HepG2 (cell line): ENCODE measurements around the gene NDEL1. TPM values are rescaled to one million over a fixed set of nuclear protein-coding genes. Genes with fewer than 3 reads are reported as not detected.
A peak's percentile ranks its signal among the peaks of the same experiment; 100 is the strongest.

ENCODE experiments used
- ARID2 ChIP-seq: sonication (generic); formaldehyde crosslinking; IDR thresholded peaks from 2 replicates; pipeline ENCODE4 v1.8.1; 2022; ENCODE audit warnings: mild to moderate bottlenecking, missing genetic modification reagents, borderline replicate concordance
- ATF7-NPFF ChIP-seq: sonication (generic); formaldehyde crosslinking; IDR thresholded peaks from 2 replicates; pipeline ENCODE4 v1.8.1; 2023; ENCODE audit warnings: mild to moderate bottlenecking, low read depth, missing genetic modification reagents, moderate library complexity
- CCDC6 ChIP-seq: sonication (generic); formaldehyde crosslinking; IDR thresholded peaks from 2 replicates; pipeline ENCODE4 v1.8.1; 2022; ENCODE audit warnings: mild to moderate bottlenecking, missing genetic modification reagents, moderate library complexity
- JUNB ChIP-seq: sonication (generic); formaldehyde crosslinking; IDR thresholded peaks from 2 replicates; pipeline ENCODE4 v1.8.0; 2022; ENCODE audit warnings: missing genetic modification reagents, mild to moderate bottlenecking, borderline replicate concordance
- KDM2A ChIP-seq: sonication (generic); formaldehyde crosslinking; IDR thresholded peaks from 2 replicates; pipeline ENCODE4 v1.4.0; 2020; ENCODE audit warnings: low read depth, missing genetic modification reagents, borderline replicate concordance
- LCORL ChIP-seq, 2 experiments: fragments of 450-650 bp in 1 of 2; sonication (generic) in 1 of 2; formaldehyde crosslinking in 1 of 2; IDR thresholded peaks; 2 replicates each; pipeline versions ENCODE4 v1.5.0 to v1.6.1; 2017 to 2020; ENCODE audit warnings: antibody characterized with exemption in 1 of 2, missing genetic modification reagents in 1 of 2
- SIX4 ChIP-seq: sonication (generic); formaldehyde crosslinking; IDR thresholded peaks from 2 replicates; pipeline ENCODE4 v1.4.0; 2020; ENCODE audit warnings: missing genetic modification reagents
- TSC22D2 ChIP-seq: sonication (generic); formaldehyde crosslinking; IDR thresholded peaks from 2 replicates; pipeline ENCODE4 v1.5.1; 2020; ENCODE audit warnings: missing genetic modification reagents, mild to moderate bottlenecking, borderline replicate concordance
- ZBTB4 ChIP-seq: sonication (generic); formaldehyde crosslinking; IDR thresholded peaks from 2 replicates; pipeline ENCODE4 v1.4.0; 2020; ENCODE audit warnings: missing genetic modification reagents, mild to moderate bottlenecking, borderline replicate concordance
- ZNF280D ChIP-seq: sonication (generic); formaldehyde crosslinking; IDR thresholded peaks from 2 replicates; pipeline ENCODE4 v1.5.1; 2020; ENCODE audit warnings: mild to moderate bottlenecking, missing genetic modification reagents
- ZNF343 ChIP-seq: sonication (generic); formaldehyde crosslinking; IDR thresholded peaks from 2 replicates; pipeline ENCODE4 v1.4.0; 2020; ENCODE audit warnings: mild to moderate bottlenecking, missing genetic modification reagents
- ZNF547 ChIP-seq: sonication (generic); formaldehyde crosslinking; IDR thresholded peaks from 2 replicates; pipeline ENCODE4 v1.5.1; 2020; ENCODE audit warnings: mild to moderate bottlenecking, missing genetic modification reagents
- ZNF558 ChIP-seq: sonication (generic); formaldehyde crosslinking; IDR thresholded peaks from 2 replicates; pipeline ENCODE4 v1.9.0; 2022; ENCODE audit warnings: mild to moderate bottlenecking, missing genetic modification reagents, borderline replicate concordance
- ZNF629 ChIP-seq: sonication (generic); formaldehyde crosslinking; conservative IDR thresholded peaks from 2 replicates; pipeline ENCODE4 v1.5.0; 2020; ENCODE audit warnings: missing genetic modification reagents
- polyA plus RNA-seq, 8 experiments: library from polyadenylated mRNA; depleted of rRNA in 3 of 8; stranded (reverse) in 7 of 8; unstranded in 1 of 8; fragments of >200 nt; fragmentation: Illumina TruSeq in 4 of 8; extraction: Trizol in 4 of 8; gene quantifications; 2 replicates each; pipeline versions ENCODE4 v1.2.1 to v1.2.3, GENCODE V29; 2011 to 2016; ENCODE audit warnings: low read depth in 4 of 8, missing spikeins in 1 of 8, mixed read lengths in 1 of 8; ENCODE audit not compliant: insufficient read depth in 1 of 8
- total RNA-seq, 5 experiments: library from RNA; depleted of rRNA; stranded (reverse); fragments of >200 nt; fragmentation: Illumina TruSeq; extraction: Trizol; gene quantifications; 2 replicates each; pipeline ENCODE4 v1.2.3, GENCODE V29; 2016; ENCODE audit warnings: low read depth in 1 of 5
- TF ChIP-seq, protein P1 (sequence below): sonication (generic); formaldehyde crosslinking; IDR thresholded peaks from 2 replicates; pipeline ENCODE4 v1.4.0; 2020; ENCODE audit warnings: mild to moderate bottlenecking, missing genetic modification reagents
- TF ChIP-seq, protein P2 (sequence below): sonication (generic); formaldehyde crosslinking; IDR thresholded peaks from 2 replicates; pipeline ENCODE4 v1.5.1; 2020; ENCODE audit warnings: missing genetic modification reagents, mild to moderate bottlenecking, borderline replicate concordance

Gene NDEL1
- total and polyA plus RNA-seq, 2 of the 13 experiments (the other 11 are each of a cell fraction or from before 2014, with no cell fraction given) = 59.8 to 153 TPM

DNA sequence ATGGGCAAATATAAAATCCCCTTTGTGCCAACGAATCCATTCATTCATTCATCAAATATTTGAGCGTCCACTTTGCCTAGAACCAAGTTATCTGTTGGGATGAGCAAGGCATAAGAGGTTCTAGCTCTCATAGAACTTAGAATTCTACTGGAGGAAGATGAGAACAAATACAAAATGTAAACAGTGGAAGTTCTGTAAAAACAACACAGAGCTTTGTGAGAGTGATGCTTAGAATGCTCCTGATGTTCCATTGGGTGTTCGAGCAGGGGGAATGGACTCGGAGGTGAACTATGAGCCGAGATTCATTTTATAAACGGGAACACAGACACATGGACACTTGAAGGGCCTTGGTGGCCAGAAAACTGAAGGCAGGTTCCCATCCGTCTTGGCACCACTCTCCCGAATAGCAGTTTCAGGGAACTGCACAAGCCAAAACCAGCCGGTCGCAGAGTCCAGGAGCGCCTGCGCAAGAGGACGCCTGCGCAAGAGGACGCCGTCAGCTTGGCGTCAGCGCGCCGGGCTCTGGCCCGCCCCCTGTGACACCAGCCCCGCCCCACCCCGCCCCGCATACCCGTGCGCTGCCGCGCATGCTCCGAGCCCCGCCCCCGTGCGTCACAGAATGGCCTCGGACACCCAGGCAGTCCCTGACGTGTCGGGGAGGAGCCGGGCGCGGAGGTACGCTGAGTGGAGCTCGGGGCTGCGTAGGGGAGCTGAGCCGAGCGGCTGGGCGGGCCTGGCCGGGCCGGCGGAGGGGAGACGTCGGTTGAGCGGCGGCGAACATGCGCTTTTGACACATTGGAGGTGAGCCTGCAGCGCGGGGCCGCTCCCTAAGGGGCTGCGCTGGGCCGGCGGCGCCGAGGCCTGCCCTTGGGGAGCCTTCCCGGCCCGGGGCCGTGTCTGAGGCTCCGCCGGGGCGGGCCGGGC lies at the start of gene NDEL1 (continued):
- TF ChIP-seq LCORL (IDR thresholded peaks at IDR 0.05) (no peak), LCORL (CRISPR knock-in tag; IDR thresholded peaks at IDR 0.05) (peak; percentile 63; the same call in 1 of the 2 replicates), JUNB (CRISPR knock-in tag) (no peak), ARID2 (peak; percentile 26; the same call in 1 of the 2 replicates), CCDC6 (peak; percentile 73; the same call in 1 of the 2 replicates), KDM2A (CRISPR knock-in tag) (peak; percentile 67), ZNF343 (CRISPR knock-in tag) (no peak), ATF7-NPFF (0 out of 2 replicates have a peak, but pooled peaks have one; percentile 66), ZBTB4 (CRISPR knock-in tag) (0 out of 2 replicates have a peak, but pooled peaks have one; percentile 40), ZNF558 (CRISPR knock-in tag) (peak; percentile 37; the same call in 1 of the 2 replicates), SIX4 (CRISPR knock-in tag) (no peak), TSC22D2 (0 out of 2 replicates have a peak, but pooled peaks have one; percentile 6), ZNF547 (CRISPR knock-in tag) (peak; percentile 82), ZNF629 (peak; percentile 33; the same call in 1 of the 2 replicates), ZNF280D (CRISPR knock-in tag) (no peak)
- TF ChIP-seq, protein P1, sequence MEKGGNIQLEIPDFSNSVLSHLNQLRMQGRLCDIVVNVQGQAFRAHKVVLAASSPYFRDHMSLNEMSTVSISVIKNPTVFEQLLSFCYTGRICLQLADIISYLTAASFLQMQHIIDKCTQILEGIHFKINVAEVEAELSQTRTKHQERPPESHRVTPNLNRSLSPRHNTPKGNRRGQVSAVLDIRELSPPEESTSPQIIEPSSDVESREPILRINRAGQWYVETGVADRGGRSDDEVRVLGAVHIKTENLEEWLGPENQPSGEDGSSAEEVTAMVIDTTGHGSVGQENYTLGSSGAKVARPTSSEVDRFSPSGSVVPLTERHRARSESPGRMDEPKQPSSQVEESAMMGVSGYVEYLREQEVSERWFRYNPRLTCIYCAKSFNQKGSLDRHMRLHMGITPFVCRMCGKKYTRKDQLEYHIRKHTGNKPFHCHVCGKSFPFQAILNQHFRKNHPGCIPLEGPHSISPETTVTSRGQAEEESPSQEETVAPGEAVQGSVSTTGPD (CRISPR knock-in tag) = no peak
- TF ChIP-seq, protein P2, sequence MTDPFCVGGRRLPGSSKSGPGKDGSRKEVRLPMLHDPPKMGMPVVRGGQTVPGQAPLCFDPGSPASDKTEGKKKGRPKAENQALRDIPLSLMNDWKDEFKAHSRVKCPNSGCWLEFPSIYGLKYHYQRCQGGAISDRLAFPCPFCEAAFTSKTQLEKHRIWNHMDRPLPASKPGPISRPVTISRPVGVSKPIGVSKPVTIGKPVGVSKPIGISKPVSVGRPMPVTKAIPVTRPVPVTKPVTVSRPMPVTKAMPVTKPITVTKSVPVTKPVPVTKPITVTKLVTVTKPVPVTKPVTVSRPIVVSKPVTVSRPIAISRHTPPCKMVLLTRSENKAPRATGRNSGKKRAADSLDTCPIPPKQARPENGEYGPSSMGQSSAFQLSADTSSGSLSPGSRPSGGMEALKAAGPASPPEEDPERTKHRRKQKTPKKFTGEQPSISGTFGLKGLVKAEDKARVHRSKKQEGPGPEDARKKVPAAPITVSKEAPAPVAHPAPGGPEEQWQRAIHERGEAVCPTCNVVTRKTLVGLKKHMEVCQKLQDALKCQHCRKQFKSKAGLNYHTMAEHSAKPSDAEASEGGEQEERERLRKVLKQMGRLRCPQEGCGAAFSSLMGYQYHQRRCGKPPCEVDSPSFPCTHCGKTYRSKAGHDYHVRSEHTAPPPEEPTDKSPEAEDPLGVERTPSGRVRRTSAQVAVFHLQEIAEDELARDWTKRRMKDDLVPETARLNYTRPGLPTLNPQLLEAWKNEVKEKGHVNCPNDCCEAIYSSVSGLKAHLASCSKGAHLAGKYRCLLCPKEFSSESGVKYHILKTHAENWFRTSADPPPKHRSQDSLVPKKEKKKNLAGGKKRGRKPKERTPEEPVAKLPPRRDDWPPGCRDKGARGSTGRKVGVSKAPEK (CRISPR knock-in tag) = no peak
